Measurements from ENCODE around the gene DGKE.
A peak's percentile ranks its signal among the peaks of the same experiment; 100 is the strongest.

The DGKE gene

DNA sequence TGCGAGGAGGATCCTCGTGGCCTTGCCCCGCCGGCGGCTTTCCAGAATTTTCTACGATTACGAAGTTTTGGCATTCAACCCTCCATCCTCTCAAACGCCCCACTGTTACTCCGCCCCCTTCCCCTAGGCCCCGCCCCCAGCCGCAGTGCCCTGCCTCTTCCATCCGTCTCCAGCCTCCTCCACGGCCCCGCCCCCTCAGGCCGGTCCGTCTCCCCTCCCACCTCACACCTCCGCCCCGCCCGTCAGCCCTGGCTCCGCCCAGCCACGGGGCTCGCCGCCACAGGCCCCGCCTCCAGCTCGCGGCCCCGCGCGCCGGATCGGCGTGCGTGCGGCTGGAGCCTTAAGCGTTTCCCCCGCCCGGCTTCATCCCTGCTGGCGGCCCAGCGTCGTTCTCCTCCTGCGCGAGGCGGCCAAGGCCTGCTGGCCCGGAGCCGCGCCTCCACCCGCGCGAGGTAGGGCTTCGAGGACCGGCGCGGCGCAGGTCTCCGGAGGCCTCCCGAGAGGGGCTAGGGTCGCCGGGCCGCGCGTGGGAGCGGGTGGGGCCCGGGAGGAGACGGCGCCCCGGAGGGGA, at the start of gene DGKE, which contains the start of gene C17orf67:
Gene DGKE, plus strand, starts transcription at position 343 of the 571 bp plus-strand sequence. CDS start 645 bp downstream, outside the sequence.
Gene C17orf67, minus strand, starts transcription at position 112 of the 571 bp plus-strand sequence. CDS start 18,110 bp downstream, outside the sequence.
- DNase-seq (ENCODE audit: low read depth), result peak; percentile 97

DNA sequence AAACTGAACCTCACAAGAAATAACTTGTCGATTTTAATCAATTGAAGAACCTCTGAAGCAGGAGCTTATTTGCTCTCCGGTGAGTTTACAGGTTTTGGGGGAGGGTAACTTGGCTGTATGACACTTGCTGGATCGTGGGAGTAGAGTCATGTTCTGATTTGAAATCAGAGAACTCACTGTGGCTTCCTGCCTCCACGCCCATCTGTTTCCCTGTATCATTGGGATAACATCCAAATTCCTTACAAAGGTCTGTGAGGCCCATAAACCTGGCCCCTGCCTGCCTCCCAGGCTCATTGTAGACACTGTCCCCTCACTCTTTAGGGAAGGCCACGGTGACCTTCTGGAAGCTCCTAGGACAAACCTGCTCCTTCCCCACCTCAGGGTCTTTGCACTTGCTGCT, 48.5 kb upstream of the DGKE start:
- DNase-seq (ENCODE audit: low read depth), result no peak

- no peak for DNase-seq (ENCODE audit: low read depth)
Measured at GRCh38 chr17:56785997-56786680, 47.8 kb upstream of the DGKE start.

DNA sequence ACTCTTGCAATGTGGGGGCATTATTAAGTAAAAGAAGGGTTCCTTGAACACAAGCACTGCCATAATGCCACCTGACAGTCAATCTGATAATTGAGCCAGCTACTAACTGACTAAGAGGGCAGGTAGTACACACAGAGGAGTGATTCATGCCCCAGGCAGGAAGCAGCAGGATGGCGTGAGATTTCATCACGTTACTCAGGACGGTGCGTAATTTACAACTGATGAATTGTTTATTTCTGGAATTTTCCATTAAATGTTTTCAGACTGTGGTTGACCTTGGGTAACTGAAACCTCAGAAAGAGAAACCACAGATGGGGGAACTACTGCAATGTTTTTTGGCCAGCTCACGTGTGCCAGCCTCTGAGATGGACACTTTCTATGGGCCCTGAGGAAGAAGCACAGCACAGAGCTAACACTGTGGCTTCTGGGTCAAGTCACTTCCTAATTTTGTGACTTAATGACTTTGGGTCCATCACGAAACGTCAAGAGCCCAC, 46.9 kb upstream of the DGKE start:
- peak; percentile 58 for DNase-seq (ENCODE audit: low read depth)

DNA sequence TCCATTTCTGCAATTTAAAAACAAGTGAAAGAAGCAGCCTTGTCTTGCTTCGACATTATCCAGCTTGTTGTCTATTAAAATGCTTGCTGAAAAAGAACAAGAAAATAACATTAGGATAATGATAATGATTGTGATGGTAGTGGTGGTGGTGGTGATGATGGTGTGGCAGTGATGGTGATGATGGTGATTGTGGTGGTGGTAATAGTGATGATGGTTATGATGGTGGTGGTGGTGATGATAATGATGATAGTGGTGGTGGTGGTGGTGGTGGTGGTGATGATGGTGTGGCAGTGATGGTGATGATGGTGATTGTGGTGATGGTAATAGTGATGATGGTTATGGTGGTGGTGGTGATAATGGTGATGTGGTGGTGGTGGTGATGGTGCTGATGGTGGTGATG, 41.7 kb upstream of the DGKE start:
- DNase-seq (ENCODE audit: low read depth), result no peak

- DNase-seq (ENCODE audit: low read depth), result no peak
Measured at GRCh38 chr17:56793531-56793930, 40.4 kb upstream of the DGKE start.

DNA sequence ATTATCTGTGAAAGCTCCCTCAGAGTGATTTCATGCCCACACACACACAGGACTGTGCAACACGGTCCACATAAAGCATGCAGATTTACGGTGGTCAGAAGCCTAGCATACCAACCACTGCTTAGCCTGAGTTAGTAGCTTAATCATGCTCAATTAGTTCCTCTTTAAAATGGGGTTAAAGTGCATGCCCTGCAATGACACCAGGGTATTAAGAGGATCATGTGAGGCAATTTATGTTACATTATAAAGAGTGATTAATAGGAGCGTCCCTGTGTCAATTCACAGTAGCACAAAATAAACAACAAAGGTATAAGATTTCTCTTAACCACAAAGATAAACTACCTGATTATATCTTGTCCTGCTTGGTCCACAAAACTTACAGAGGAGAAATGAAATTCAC, 40.0 kb upstream of the DGKE start:
- DNase-seq (ENCODE audit: low read depth), result no peak

DNA sequence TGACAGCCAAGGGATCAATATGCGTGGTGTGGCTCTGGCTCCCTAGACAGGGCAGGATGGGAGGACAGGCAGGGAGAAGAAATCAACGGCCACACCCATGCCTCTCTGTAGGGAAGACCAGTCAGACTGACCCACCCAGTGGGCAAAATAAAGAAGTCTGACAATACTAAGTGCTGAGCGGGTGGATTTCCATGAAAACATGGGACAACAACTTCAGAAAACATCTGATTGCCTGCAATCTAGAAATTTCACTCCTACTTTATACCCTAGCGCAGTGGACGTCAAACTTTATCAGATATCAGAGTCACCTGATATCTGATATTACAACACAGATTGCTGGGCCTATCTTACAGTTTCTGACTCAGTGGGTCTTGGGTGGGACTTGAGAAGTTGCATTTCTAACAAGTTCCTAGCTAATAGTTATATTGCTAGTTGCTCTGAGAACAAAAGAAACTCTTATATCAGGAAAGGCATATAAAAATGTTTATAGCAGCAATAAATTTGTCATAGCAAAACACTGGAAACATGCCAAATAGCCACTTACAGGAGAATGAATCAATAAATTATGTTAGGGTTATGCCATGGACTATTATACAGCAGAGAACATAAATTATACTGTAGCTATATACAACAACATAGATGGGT, 38.6 kb upstream of the DGKE start:
- no peak for DNase-seq (ENCODE audit: low read depth)

- no peak for DNase-seq (ENCODE audit: low read depth)
Measured at GRCh38 chr17:56796536-56796935, 37.4 kb upstream of the DGKE start.

GRCh38 chr17:56798916-56799315, 35.0 kb upstream of the DGKE start:
- no peak for DNase-seq (ENCODE audit: low read depth)

- DNase-seq (ENCODE audit: low read depth), result no peak
Measured at GRCh38 chr17:56801459-56802178, 32.3 kb upstream of the DGKE start.

DNA sequence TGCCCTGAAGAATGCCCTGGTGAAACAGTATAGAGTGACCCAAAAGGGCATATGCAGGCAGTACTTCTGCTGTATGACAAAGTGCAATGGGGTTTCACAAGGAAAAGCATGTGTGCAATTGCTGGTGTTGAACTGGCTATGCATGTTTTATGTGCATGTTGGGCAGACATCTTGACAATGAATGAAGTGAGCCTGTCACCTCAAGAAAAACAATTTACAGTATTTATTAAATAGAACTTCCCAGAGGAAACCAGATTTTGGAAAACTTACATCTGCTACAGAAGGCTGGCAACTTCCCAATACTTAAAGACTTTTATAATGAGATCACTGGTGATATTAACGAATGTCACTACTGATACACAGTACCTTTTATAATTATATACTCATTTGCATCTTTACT, 30.9 kb upstream of the DGKE start:
- DNase-seq (ENCODE audit: low read depth), result no peak

- no peak for DNase-seq (ENCODE audit: low read depth)
Measured at GRCh38 chr17:56804454-56804853, 29.5 kb upstream of the DGKE start.

GRCh38 chr17:56806949-56807348, 27.0 kb upstream of the DGKE start:
- DNase-seq (ENCODE audit: low read depth), result no peak

- DNase-seq (ENCODE audit: low read depth), result no peak
Measured at GRCh38 chr17:56807723-56808122, 26.2 kb upstream of the DGKE start.

- no peak for DNase-seq (ENCODE audit: low read depth)
Measured at GRCh38 chr17:56808503-56808902, 25.4 kb upstream of the DGKE start.

DNA sequence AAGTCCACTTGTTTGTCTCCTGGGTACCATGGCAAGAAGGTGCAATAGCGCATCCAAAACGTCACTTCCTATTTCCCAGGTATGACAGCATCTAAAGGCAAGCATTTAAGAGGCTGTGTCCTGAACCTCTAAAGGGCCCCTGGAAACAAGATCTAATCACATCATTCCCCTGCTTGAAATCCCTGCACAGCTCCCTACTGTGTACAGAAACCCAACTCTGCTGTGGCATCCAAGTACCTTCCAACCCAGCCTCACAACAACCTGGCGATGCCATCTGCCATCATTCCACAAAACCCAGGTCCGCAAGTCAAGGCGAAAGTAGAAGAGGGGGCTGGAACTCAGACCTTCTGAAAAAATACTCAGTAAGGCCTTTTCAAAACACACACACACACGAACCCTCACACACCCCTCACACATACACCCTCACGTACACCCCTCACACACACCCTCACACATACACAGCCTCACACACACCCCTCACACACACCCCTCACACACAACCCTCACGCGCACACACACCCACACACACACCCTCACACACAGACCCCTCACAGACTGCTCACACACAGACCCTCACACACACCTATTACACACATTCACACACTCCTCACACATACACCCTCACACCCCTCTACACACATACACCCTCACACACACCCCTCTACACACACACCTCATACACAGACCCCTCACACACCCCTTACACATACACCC, 24.7 kb upstream of the DGKE start:
- no peak for DNase-seq (ENCODE audit: low read depth)

DNA sequence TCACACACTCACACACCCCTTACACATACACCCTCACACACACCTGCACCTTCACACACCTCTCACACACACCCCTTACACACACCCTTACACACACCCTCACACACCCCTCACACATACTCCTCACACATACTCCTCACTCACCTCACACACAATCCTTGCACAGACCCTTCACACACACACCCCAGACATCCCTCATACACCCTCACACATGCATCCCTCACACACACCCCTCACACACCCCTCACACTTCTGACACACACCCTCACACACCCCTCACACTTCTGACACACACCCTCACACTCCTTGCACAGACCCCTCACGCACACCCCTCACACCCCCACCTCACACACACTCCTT, 24.2 kb upstream of the DGKE start:
- no peak for DNase-seq (ENCODE audit: low read depth)

DNA sequence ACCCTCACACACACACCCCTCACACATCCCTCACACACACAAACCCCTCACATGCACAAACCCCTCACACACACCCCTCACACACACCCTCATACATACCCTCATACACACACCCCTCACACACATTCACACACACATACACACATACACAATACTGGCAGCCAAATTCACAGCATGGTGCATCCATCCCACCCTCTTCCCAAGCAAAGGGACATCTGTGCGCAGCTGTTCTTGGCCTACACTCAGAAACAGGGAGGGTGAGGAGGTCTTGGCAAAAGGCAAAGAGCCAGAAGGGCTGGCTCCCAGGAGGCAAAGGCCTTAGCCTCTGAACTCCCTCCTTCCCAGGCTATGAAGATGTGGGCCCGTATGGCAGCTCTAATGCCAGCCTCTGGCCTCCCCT, 23.6 kb upstream of the DGKE start:
- no peak for DNase-seq (ENCODE audit: low read depth)

DNA sequence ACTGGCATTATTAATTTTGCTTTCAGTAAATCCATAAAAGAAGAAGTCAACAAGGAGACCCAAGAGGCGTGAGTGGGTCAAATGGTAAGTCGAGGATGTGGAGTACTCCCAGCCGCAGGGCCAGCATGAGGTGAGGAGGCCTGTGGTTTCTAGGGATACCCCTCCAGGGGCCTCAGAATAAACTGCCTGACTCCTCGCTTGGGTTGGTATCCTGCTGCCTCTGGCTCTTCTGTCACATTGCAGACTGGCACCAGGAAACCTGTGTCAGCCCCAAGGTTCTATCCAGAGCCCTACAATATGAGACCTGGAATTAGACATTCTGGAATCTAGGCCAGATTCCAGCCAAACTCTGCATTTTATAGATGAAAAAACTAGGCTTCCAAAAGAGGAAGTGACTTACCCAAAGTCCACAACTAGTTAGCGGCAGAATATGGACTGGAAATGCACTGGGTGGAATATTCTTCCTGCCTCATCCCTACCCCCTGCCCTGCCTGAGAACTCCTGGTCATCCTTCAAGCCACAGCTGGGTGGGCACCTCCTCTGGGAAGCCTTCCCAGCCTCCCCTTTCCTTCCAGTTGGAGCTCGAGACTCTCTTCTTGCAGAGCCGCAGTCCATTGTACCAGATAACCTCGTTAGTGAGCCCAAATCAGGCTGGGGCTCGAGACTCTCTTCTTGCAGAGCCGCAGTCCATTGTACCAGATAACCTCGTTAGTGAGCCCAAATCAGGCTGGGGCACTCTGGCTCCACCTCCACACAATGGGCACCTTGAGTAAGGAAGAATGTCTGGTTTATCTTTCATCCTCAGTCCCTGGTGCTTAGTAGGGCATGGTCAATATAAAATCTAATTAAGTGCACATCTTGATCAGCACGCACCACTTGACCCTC, 22.8 kb upstream of the DGKE start:
- no peak for DNase-seq (ENCODE audit: low read depth)

DNA sequence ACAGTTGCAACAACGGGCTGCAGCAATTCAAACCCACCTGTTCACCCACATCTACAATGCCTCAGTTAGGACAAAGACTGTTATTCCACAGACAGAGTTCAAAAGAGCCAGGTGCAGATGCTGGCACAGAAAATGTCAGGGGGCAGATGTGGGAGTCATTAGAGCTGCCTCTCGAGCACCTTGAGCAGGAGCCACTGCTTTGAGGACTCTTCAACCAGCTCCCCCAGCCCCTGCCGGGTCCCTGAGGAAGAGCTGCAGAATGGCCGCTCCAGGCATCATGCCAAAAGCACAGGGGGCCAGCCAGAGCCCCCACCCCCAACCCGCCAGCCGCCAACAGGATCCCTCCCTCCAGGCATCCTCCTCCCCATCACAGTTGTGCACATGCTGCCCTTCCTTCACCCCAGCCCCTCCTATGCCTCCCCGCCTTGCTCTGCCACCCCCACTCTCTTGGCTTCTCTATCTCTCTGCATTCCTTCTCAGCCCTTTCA, 21.0 kb upstream of the DGKE start:
- DNase-seq (ENCODE audit: low read depth), result no peak

All from activated T-cell treated with anti-CD3 and anti-CD28 coated beads for 24 hours (primary cell).